ENCODE data around the gene ZFR.
"Not testable (repeated sequence)": the region's sequence is repeated elsewhere in the genome, so short reads cannot be mapped to it uniquely, and the experiment has no call there.

DNA sequence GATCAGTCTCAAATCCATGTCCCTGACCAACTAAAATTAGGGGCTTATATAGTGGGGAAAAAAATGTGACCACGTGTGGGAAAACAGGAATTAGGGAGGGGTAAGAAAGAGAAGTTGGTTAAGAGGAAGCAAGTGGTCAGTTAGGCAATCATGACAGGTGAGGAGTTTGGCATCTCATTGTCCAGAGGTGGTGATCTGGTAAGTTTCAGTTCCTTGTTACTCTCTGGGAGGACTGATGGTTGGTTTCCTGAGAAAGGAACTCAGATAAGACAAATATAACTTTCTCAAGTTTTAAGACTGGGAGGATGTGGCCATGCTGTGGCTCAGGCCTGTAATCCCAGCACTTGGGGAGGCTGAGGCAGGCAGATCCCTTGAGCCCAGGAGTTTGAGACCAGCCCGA, 122.8 kb downstream of the ZFR start:
- TF ChIP-seq CTCF, POLR2A (IDR thresholded peaks at IDR 0.05): not testable (repeated sequence)
